ENCODE results near the gene ADAMTS2. TPM values are rescaled to one million over a fixed set of nuclear protein-coding genes. Genes with fewer than 3 reads are reported as not detected.

The ADAMTS2 gene
- total RNA-seq, 1 experiment from 2014 or later, result 3.9 TPM

- Histone ChIP-seq H3K4me2 (ENCODE audit: low read length) (no peak overlapping the region), H4K20me1 (ENCODE audit: insufficient read depth) (no peaks in the 10 kb centered on the region), H2AFZ (ENCODE audit: low read depth, low read length, poor library complexity, severe bottlenecking) (no peak overlapping the region), H3K9ac (ENCODE audit: low read length) (no peak overlapping the region), H3K27ac (ENCODE audit: low read depth, low read length) (no peak overlapping the region), H3K9me3 (ENCODE audit: control insufficient read depth in 1 of 2, insufficient read depth in 1 of 2, low read depth in 1 of 2, low read length in 2 of 2) (no peaks in the 10 kb centered on the region; a peak in 1 of 4 replicates), H3K36me3 (ENCODE audit: control insufficient read depth in 1 of 2, insufficient read depth in 2 of 2, low read length in 2 of 2) (no peaks in the 10 kb centered on the region), H3K4me1 (ENCODE audit: control insufficient read depth in 1 of 2, insufficient read depth in 2 of 2, low read length in 2 of 2) (no peaks in the 10 kb centered on the region), H3K9me2 (ENCODE audit: insufficient read depth) (no peaks in the 10 kb centered on the region), H3K27me3 (ENCODE audit: insufficient read depth, low read length) (no peaks in the 10 kb centered on the region), H3K79me2 (ENCODE audit: insufficient read depth, low read length) (no peaks in the 10 kb centered on the region), H3K4me3 (replicated peaks in 1 of 2; ENCODE audit: low read depth in 1 of 2, low read length in 2 of 2) (no peak overlapping the region)
- no TSS peak for BruUV-seq (replicated peaks)
- CTCF ChIA-PET, result no interaction called here
- POLR2A ChIA-PET, result no interaction called here
- RAD21 ChIA-PET (ENCODE audit: low non-redundant PET in 1 of 2, low total read pairs in 2 of 2, uncharacterized antibody in 2 of 2, unreplicated experiment in 2 of 2), result no interaction called here
- no peak for DNase-seq (ENCODE audit: low read depth, low spot score)
- intact Hi-C loops (cut with micrococcal nuclease), result no loop called here
- no peak for ATAC-seq
- no peak for TF ChIP-seq MAX (IDR thresholded peaks at IDR 0.05)
- TF ChIP-seq ZFX (IDR thresholded peaks at IDR 0.05), result no peak
- TF ChIP-seq POLR2A (IDR thresholded peaks at IDR 0.05; ENCODE audit: borderline replicate concordance, extremely low read depth, insufficient read depth, insufficient read length), result no peak
- no peak for TF ChIP-seq RAD21 (IDR thresholded peaks at IDR 0.05; ENCODE audit: low read depth)
- no peak for TF ChIP-seq ELF1 (IDR thresholded peaks at IDR 0.05; ENCODE audit: borderline replicate concordance, low read depth)
Observed at GRCh38 chr5:179124273-179124852, 220.9 kb downstream of the ADAMTS2 start.

- RAD21 ChIA-PET (ENCODE audit: low non-redundant PET in 1 of 2, low total read pairs in 2 of 2, uncharacterized antibody in 2 of 2, unreplicated experiment in 2 of 2), result no interaction called here
- CTCF ChIA-PET, result no interaction called here
- no peaks in the 10 kb centered on the region; a peak in 1 of 4 replicates for H3K9me3 ChIP-seq (ENCODE audit: control insufficient read depth in 1 of 2, insufficient read depth in 1 of 2, low read depth in 1 of 2, low read length in 2 of 2)
Observed at GRCh38 chr5:179123491-179124272, 221.6 kb downstream of the ADAMTS2 start.

More at GRCh38 chr5:179123491-179124272, 221.6 kb downstream of the ADAMTS2 start:
- H2AFZ ChIP-seq (ENCODE audit: low read depth, low read length, poor library complexity, severe bottlenecking), result no peak overlapping the region
- no peaks in the 10 kb centered on the region for H3K36me3 ChIP-seq (ENCODE audit: control insufficient read depth in 1 of 2, insufficient read depth in 2 of 2, low read length in 2 of 2)
- intact Hi-C loops (cut with micrococcal nuclease), result no loop called here
- DNase-seq (ENCODE audit: low read depth, low spot score) (no peak), ATAC-seq (no peak)
- no peaks in the 10 kb centered on the region for H3K79me2 ChIP-seq (ENCODE audit: insufficient read depth, low read length)
- no TSS peak for BruUV-seq (replicated peaks)
- POLR2A ChIA-PET, result no interaction called here
- no peak overlapping the region for H3K9ac ChIP-seq (ENCODE audit: low read length)
- H3K4me3 ChIP-seq (replicated peaks in 1 of 2; ENCODE audit: low read depth in 1 of 2, low read length in 2 of 2), result no peak overlapping the region
- no peak overlapping the region for H3K4me2 ChIP-seq (ENCODE audit: low read length)
- TF ChIP-seq CEBPB (IDR thresholded peaks at IDR 0.05; ENCODE audit: low read depth) (no peak), EGR1 (IDR thresholded peaks at IDR 0.05; ENCODE audit: low read depth) (no peak)
- H4K20me1 ChIP-seq (ENCODE audit: insufficient read depth), result no peaks in the 10 kb centered on the region
- H3K27me3 ChIP-seq (ENCODE audit: insufficient read depth, low read length), result no peaks in the 10 kb centered on the region
- peaks cover 0 to under 1% of the 10 kb centered on the region in 2 experiments; a peak in 1 of 4 replicates for H3K4me1 ChIP-seq (ENCODE audit: control insufficient read depth in 1 of 2, insufficient read depth in 2 of 2, low read length in 2 of 2)
- no peaks in the 10 kb centered on the region for H3K9me2 ChIP-seq (ENCODE audit: insufficient read depth)
- H3K27ac ChIP-seq (ENCODE audit: low read depth, low read length), result no peak overlapping the region

All from HCT116 (cell line).